Kidney capillary endothelial cell (primary cell): ENCODE measurements around the gene DCBLD1.

Experiments used
- DNase-seq: peaks from one replicate; pipeline ENCODE4 v3.0.0-alpha.2; 2018; ENCODE audit warnings: low spot score

DCBLD1 gene

GRCh38 chr6:117558818-117559217 lies 76.3 kb downstream of the DCBLD1 start:
- no peak for DNase-seq

DNA sequence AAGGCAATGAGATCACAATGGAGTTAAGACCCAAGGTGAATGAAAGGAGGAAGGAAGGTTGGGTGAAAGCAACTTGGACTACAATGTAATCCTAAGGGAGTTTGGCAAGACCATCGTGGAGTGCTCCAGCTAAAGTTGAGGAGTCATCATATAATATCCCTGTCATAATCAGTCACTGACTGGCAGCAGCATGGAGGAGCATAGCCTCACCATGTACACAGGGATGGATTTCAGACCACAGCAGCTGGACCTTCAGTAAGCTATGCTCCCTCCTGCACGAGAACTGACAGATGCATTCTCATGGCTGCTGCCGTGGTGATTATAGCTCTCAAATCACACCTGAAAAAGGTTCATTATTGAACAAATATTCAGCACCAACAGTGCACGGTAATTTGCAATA lies 76.8 kb downstream of the DCBLD1 start:
- DNase-seq: no peak

- DNase-seq: no peak
Measured at GRCh38 chr6:117561128-117561527, 78.7 kb downstream of the DCBLD1 start.

DNA sequence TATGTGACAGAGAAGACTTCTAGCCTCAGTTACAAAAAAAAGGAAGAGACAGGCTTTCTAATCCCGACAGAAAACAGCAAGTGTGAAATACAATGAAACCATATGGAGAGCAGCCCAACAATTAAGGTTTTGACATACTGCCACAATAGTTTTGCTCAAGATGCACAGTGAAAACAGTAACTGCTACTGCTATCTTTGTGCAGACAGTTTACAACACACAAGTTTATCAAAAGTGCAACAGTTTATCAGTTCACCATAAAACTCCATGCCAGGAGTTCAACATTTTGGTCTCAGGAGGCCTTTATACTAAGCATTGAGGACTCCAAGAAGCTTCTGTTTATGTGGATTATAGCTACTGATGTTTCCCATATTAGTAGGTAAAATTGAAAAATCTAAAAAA lies 82.2 kb downstream of the DCBLD1 start:
- no peak for DNase-seq

DNA sequence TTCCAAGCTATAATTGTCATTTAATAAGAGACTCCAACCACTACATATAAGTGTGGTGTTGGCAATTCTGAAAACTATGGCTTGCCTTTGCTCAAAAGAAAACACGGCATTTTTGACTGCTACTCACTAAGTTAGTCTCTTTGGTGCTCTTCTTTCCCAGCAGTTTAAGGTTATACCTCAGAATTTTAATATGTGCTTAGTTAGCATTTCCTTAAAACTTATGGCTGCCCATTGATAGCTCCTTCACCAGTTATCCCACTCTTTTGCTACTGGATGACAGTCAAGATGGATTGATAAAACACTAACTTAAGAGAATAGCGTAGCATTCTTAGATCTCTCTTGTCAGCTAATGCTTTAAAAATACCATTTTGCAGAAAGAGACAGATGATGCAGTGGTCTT lies 85.8 kb downstream of the DCBLD1 start:
- DNase-seq: no peak

GRCh38 chr6:117568831-117569410 lies 86.4 kb downstream of the DCBLD1 start:
- no peak for DNase-seq

DNA sequence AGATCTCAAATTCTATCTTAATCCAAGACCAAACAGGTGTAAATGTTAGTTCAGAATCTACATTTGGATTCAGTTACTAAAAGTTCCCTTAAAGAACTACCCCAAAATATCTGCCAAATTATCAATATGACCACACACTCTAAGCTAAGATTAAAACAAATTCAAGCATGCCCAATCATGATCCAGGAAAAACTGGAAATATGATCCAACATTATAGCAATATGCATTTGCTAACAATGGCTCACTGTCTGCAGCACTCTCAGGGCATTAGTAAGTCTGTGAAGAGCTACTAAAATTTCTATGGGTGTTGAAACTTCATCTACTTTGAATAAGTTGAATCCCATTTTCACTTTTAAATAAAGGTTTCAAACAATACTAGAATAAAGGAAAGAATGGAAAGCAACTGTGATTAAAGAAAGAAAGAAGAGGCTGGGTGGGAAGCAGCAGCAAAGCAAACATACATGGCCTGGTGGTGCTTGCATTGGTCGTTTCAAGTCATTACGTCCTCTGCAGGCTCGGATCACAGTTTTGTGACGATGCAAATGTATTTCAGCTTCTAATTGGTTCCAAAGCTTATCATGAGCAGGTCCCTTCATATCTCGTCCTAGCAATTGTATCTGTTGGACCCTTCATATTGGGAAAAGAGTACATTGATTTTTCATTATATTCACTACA lies 90.7 kb downstream of the DCBLD1 start:
- no peak for DNase-seq

- no peak for DNase-seq
Measured at GRCh38 chr6:117574198-117574597, 91.7 kb downstream of the DCBLD1 start.

DNA sequence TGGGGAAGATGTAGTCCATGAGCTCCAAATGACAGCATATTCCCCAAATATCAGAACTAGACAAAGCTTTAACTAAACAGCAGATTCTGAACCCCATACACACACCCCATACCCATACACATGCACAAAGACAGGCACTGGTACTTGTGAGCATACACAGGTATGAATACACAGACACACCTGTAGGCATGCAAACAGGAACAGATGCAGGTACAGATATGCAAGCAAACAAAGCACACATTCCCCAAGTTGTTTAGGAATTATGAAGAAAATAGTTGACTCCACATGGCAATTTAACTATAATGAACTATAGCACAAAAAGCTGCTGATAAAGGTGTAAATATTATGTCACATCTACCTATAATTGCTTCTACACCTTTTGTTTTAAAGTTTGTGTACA lies 103.2 kb downstream of the DCBLD1 start:
- no peak for DNase-seq

GRCh38 chr6:117590447-117590846 lies 108.0 kb downstream of the DCBLD1 start:
- DNase-seq: no peak

GRCh38 chr6:117591405-117591804 lies 108.9 kb downstream of the DCBLD1 start:
- no peak for DNase-seq

GRCh38 chr6:117592983-117593759 lies 110.7 kb downstream of the DCBLD1 start:
- DNase-seq: no peak

GRCh38 chr6:117595099-117595923 lies 112.8 kb downstream of the DCBLD1 start:
- DNase-seq: no peak

GRCh38 chr6:117597755-117598154 lies 115.3 kb downstream of the DCBLD1 start:
- DNase-seq: no peak
